GM19324 (cell line): ENCODE results near the gene MPPED1.

Experiments used
- ATAC-seq: cut with Tn5 transposase; IDR thresholded peaks from one replicate; pipeline ENCODE4 v1.9.1; 2021; ENCODE audit warnings: mild to moderate bottlenecking, moderate library complexity; ENCODE audit not compliant: unreplicated experiment, low FRiP score

Gene MPPED1

DNA sequence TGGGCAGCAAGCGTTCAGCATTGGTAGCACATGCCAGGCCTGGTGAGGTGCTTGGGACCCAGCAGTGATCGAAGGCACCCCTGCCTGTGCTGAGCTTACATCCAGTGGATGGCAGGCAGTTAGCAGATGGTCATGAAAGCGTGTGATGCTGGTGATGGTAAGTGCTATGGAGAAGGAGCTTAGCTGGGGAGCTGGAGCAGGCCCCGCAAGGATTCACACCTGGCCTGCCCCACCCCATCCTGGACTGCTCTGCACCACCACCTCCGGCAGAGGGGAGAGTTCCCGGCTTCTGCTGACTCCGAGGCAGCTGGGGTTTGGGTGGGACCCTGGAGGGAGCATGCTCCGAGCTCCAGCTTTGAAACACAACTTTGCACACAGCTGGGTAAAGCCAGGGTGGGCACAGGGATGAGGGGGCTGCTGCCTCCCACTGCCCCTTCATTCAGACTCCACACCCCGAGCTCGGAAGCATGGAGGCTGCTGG, 16.2 kb downstream of the MPPED1 start:
- no peak for ATAC-seq

GRCh38 chr22:43428521-43428920, 16.7 kb downstream of the MPPED1 start:
- no peak for ATAC-seq

DNA sequence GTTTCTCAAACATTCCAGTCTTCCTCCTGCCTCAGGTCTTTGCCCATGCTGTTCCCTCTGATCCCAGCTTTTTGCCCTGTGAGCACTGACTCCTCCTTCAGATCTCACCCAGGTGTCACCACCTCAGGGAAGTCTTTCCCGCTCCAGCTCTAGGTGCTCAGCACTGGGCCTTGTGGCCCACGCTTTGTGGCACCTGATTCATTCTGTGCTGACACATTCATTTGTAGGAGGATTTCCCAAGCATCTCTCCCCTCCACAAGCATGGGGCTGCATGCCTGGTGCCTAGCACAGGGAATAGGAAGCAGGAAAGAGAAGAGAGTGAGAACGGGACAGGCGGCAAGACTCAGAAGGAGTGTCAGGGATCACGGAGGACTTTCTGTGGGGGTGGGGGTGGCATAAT, 17.6 kb downstream of the MPPED1 start:
- no peak for ATAC-seq

GRCh38 chr22:43431808-43432554, 20.2 kb downstream of the MPPED1 start:
- ATAC-seq = no peak

DNA sequence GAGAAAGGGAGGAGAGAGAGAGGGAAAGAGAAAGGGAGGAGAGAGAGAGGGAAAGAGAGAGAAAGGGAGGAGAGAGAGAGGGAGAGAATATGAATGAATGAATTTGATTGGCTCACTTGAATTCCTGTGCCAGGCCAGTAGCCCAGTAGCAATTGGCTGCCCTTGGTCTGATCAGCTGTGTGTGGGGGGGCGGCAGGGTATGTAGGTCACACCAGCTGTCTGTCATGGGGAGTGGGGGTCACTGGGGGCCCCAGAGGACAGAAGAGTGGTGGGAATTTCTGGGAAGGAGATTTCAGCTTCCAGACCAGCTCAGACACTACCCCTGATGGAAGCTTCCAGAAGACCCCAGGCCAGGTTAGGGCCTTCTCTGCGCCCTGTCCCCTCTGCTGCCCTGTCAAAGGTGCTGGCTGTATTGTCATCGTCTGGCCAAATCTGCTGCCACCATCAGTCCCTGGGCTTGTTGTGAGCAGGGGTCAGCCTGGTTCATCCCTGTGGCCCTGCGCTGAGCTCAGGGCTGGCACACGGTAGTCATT, 21.1 kb downstream of the MPPED1 start:
- ATAC-seq = no peak

DNA sequence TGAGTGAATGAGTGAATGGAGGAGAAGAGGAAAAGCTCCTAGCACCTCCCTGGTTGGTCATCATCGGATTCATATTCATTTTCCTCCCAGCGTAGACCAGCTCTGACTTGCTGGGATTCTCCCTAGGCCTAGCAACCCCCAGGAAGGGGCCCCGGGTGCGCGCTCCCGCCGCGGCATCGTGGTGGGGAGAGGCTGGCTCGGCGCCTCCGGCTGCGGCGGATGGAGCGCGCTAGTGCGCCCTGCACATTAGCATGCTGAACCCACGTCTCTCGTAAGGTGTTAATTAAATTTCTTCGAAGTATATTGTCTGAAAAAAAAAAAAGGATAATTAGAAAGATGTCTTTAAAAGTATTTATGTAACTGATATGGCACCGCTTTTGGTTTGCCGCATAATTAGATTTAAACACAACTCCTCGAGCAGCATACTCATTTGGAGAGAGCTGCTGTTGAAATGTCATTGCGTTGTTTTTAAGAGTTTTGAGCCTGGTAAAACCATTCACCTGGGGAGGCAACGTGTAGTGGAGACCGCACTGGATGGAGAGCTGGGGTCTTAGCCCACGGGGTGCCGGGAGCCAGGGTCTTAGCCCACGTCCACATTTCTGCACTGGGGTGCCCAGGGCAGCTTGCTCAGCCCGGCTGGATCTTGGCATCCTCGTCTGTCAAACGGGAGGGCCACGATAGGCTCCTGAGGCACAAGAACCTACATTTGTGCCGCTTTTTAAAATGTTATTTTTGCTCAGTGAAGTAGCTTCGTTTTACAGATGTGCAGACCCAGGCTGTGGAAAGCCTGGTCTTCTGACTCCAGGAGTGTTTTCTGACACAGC, 21.8 kb downstream of the MPPED1 start:
- ATAC-seq = no peak

- no peak for ATAC-seq
Observed at GRCh38 chr22:43434275-43434927, 22.6 kb downstream of the MPPED1 start.

- ATAC-seq = no peak
Observed at GRCh38 chr22:43434928-43435311, 23.1 kb downstream of the MPPED1 start.

GRCh38 chr22:43435851-43436811, 24.3 kb downstream of the MPPED1 start:
- no peak for ATAC-seq

GRCh38 chr22:43436868-43437267, 25.1 kb downstream of the MPPED1 start:
- no peak for ATAC-seq

GRCh38 chr22:43437871-43438475, 26.2 kb downstream of the MPPED1 start:
- ATAC-seq = no peak

- no peak for ATAC-seq
Observed at GRCh38 chr22:43438666-43439347, 27.0 kb downstream of the MPPED1 start.

DNA sequence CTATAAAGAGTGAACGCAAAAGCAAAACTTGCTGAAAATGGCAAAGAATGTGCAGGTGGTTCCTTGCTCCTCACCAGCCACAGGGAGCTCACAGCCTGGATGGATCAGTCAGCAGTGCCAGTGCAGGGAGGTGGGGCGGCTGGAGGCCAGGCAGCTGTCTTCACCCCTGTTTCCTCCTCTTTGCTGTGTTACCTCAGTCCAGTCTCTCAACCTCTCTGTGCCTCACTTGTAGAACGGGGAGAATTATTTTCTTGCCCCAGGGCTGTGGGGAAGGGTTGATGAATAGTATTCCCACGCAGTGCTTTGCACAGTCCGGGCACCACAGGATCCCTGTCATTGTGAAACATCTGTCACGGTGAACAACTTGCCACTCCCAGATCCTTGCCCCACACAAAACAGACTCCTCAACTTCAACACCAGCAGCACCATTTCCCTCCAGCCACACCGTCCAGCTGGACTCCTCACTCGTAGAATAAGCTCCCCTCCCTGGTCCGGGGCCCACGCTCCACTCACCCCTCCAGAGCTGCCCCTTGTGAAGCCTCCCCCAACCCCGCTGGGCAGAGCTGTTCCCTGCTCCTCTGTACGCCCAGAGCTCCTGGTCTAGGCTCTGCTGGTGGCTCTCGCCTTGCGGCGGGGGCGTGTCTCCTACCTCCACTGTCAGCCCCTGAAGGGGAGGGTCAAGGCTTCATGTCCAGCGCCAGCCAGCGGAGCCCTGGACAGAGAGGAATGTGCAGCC, 27.7 kb downstream of the MPPED1 start:
- no peak for ATAC-seq

GRCh38 chr22:43440104-43440387, 28.2 kb downstream of the MPPED1 start:
- ATAC-seq = no peak

DNA sequence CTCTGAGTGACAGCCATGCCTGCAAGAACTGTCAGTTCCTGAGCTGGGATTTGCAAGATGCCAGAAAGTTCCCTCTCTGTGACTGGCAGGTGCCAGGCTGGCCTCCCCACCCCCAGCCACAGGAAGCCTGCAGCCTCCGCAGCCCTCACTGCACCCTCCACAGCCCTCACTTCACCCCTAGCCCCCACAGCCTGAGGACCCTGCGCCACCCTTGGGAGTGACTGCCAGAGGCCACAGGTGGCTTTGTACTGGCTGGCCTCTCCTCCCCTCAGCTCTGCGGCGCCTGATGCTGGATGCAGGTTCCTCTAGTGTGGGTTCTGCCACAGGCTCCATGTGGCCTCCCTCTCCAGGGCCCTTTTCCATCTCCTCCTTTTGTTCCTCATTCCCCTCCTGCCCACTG, 28.7 kb downstream of the MPPED1 start:
- ATAC-seq = no peak

GRCh38 chr22:43441216-43441615, 29.4 kb downstream of the MPPED1 start:
- no peak for ATAC-seq

- no peak for ATAC-seq
Observed at GRCh38 chr22:43441751-43442150, 29.9 kb downstream of the MPPED1 start.

- ATAC-seq = no peak
Observed at GRCh38 chr22:43442386-43443151, 30.8 kb downstream of the MPPED1 start.
